ACHN (cell line): Measurements from ENCODE around the gene SAMSN1.

Source experiments
- DNase-seq: peaks from one replicate; pipeline ENCODE4 v3.0.0-alpha.2; 2015
- in situ Hi-C: cut with HindIII; loops from 2 replicates; pipeline ENCODE4 v1.10.0; 2017; ENCODE audit warnings: low sequenced_read_pairs, low pct_ligation_motif_present, low pct_unique_long_range_greater_than_20kb

Gene SAMSN1

GRCh38 chr21:14545906-14546480 lies at the start of gene SAMSN1:
Gene SAMSN1 (minus strand): TSS chr21:14546315. CDS start chr21:14546261, 54 bp downstream.
- in situ Hi-C loops: no loop called here
- no peak for DNase-seq

GRCh38 chr21:14595449-14595848 lies 49.3 kb upstream of the SAMSN1 start:
- in situ Hi-C loops: no loop called here

GRCh38 chr21:14594967-14595366 lies 48.9 kb upstream of the SAMSN1 start:
- DNase-seq: no peak
- in situ Hi-C loops: no loop called here

More at GRCh38 chr21:14595449-14595848, 49.3 kb upstream of the SAMSN1 start:
- DNase-seq: no peak

- DNase-seq: no peak
- in situ Hi-C loops: no loop called here
Measured at GRCh38 chr21:14593230-14593629, 47.1 kb upstream of the SAMSN1 start.

GRCh38 chr21:14592296-14593000 lies 46.3 kb upstream of the SAMSN1 start:
- DNase-seq: no peak
- in situ Hi-C loops: no loop called here

GRCh38 chr21:14591882-14592281 lies 45.8 kb upstream of the SAMSN1 start:
- no peak for DNase-seq
- in situ Hi-C loops: no loop called here

GRCh38 chr21:14591377-14591776 lies 45.3 kb upstream of the SAMSN1 start:
- DNase-seq: no peak
- in situ Hi-C loops: no loop called here

GRCh38 chr21:14589855-14590563 lies 43.9 kb upstream of the SAMSN1 start:
- no peak for DNase-seq
- in situ Hi-C loops: no loop called here

GRCh38 chr21:14587266-14587665 lies 41.2 kb upstream of the SAMSN1 start:
- in situ Hi-C loops: no loop called here
- DNase-seq: no peak

GRCh38 chr21:14585122-14585521 lies 39.0 kb upstream of the SAMSN1 start:
- no peak for DNase-seq
- in situ Hi-C loops: no loop called here

GRCh38 chr21:14584357-14585095 lies 38.4 kb upstream of the SAMSN1 start:
- DNase-seq: no peak
- in situ Hi-C loops: no loop called here

- in situ Hi-C loops: no loop called here
- no peak for DNase-seq
Measured at GRCh38 chr21:14583629-14584255, 37.6 kb upstream of the SAMSN1 start.

- DNase-seq: no peak
- in situ Hi-C loops: no loop called here
Measured at GRCh38 chr21:14582934-14583628, 37.0 kb upstream of the SAMSN1 start.

GRCh38 chr21:14581902-14582457 lies 35.9 kb upstream of the SAMSN1 start:
- in situ Hi-C loops: no loop called here
- no peak for DNase-seq

GRCh38 chr21:14573244-14573643 lies 27.1 kb upstream of the SAMSN1 start:
- in situ Hi-C loops: no loop called here
- DNase-seq: no peak

GRCh38 chr21:14572204-14572780 lies 26.2 kb upstream of the SAMSN1 start:
- in situ Hi-C loops: no loop called here

GRCh38 chr21:14569868-14570267 lies 23.8 kb upstream of the SAMSN1 start:
- in situ Hi-C loops: no loop called here
- no peak for DNase-seq

More at GRCh38 chr21:14572204-14572780, 26.2 kb upstream of the SAMSN1 start:
- no peak for DNase-seq
